Testis (tissue), 2 donors: ENCODE data around the gene SART1.

Experiments used
- CTCF ChIP-seq, 3 experiments: fragments of 450-650 bp in 2 of 3; fragments of 200-600 bp in 1 of 3; sonication (generic) in 1 of 3; IDR thresholded peaks; one replicate each; pipeline ENCODE4 v1.5.1; 2016 to 2019; ENCODE audit warnings: antibody characterized with exemption in 3 of 3, mild to moderate bottlenecking in 2 of 3, moderate library complexity in 1 of 3
- POLR2A ChIP-seq: fragments of 450-650 bp; IDR thresholded peaks from one replicate; pipeline ENCODE4 v1.6.1; 2017; ENCODE audit warnings: antibody characterized with exemption, mild to moderate bottlenecking, moderate library complexity

DNA sequence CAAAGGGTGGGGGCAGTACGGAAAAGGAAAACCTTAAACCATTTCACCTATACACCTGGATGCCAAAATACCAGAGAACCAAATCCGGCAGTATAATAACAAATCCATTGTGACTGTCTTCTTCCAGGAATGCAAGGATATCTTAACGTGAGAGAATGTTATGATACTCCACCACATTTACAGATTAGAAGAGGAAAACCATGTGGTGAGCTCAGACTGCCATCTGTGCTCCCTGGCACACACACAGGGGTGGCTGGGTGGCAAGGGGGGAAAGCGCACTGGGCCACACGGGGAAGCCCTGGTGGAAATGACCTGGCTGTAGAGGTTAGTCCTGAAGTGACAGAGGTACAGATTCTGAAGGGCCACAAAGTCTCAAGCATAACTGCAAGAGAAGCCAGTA lies 30.5 kb downstream of the SART1 start:
- no peak for TF ChIP-seq POLR2A
- TF ChIP-seq CTCF (IDR thresholded peaks at IDR 0.05): no peak
